Activated B cell treated with CpG ODN at 0.5 μM for 24 hours (primary cell): ENCODE data around the gene NR1H3. TPM values are rescaled to one million over a fixed set of nuclear protein-coding genes. Genes with fewer than 3 reads are reported as not detected.

ENCODE experiments used
- ATAC-seq: fragments of 200-7000 bp; cut with Tn5 transposase; one replicate; pipeline ENCODE4 v1.10.0; 2021; ENCODE audit warnings: low read depth, mild to moderate bottlenecking, moderate library complexity
- CTCF ChIA-PET: fragments of 350-600 bp; sonication (Branson Sonifier 250); formaldehyde crosslinking; loops from one replicate; lab custom pipeline; 2021; ENCODE audit warnings: antibody characterized with exemption; lab: Charles Lee
- POLR2A ChIA-PET: fragments of 350-600 bp; sonication (Branson Sonifier 250); formaldehyde crosslinking; loops from one replicate; lab custom pipeline; 2021; ENCODE audit warnings: antibody characterized with exemption; lab: Charles Lee
- DNase-seq: peaks from one replicate; pipeline ENCODE4 v3.0.0; 2022
- H3K27ac Mint-ChIP-seq: one replicate; pipeline ENCODE4 v1.8.0; 2020; ENCODE audit warnings: mixed read lengths
- H3K27me3 Mint-ChIP-seq: one replicate; pipeline ENCODE4 v1.8.0; 2021; ENCODE audit warnings: mixed read lengths
- H3K36me3 Mint-ChIP-seq: one replicate; pipeline ENCODE4 v1.8.0; 2021; ENCODE audit warnings: low read depth, mixed read lengths
- H3K4me1 Mint-ChIP-seq: one replicate; pipeline ENCODE4 v1.8.0; 2021; ENCODE audit warnings: mixed read lengths
- H3K4me3 Mint-ChIP-seq: one replicate; pipeline ENCODE4 v1.8.0; 2020; ENCODE audit warnings: mild to moderate bottlenecking, mixed read lengths
- H3K9me3 Mint-ChIP-seq: one replicate; pipeline ENCODE4 v1.8.0; 2020; ENCODE audit warnings: mixed read lengths
- intact Hi-C: fragments of 100-400 bp; cut with micrococcal nuclease; formaldehyde crosslinking; loops from one replicate; pipeline ENCODE4 v1.15.1; 2024
- total RNA-seq: library from RNA; stranded (reverse); gene quantifications from 2 replicates; pipeline ENCODE4 v1.2.3, GENCODE V29; 2022
- TF ChIP-seq, protein P1 (sequence below): fragments of 200-600 bp; IDR thresholded peaks from one replicate; pipeline ENCODE4 v1.8.0; 2022; ENCODE audit warnings: antibody characterized with exemption, mild to moderate bottlenecking

NR1H3 gene
- total RNA-seq, 1 donor from 2014 or later = 3.9 TPM

DNA sequence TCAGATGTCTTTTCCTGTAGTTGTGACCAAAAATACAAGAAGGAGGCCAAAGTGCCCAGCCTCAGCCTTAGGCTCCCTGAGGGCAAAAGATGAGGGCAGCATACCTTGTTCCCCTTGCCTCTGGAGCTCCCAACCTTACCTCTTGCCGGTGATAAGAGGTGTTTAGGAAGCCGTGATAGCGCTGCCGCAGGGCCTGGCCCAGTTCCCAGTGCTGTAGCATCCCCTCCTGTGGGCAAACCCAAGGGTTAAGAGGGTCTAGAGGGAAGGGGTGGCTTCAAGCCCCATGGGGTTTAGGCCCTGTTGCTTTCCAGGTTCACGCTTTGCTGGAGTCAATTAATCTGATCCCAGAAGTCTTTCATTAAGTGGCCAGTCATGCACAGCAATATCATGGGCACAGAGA lies 10.3 kb upstream of the NR1H3 start:
- ChIA-PET CTCF (interaction anchor here (1.2 to 2.8 kb wide), 3 partner anchors 12 to 70 kb away, joined by 3 to 9 read pairs (median 6); partner anchors contain the start of gene ARFGAP2), POLR2A (interaction anchor here (1.4 to 2.7 kb wide), 6 partner anchors 12 to 331 kb away, joined by 4 to 77 read pairs (median 6); partner anchors contain the start of genes ARFGAP2 and DDB2)
- Mint-ChIP-seq H3K27me3 (no peaks in the 10 kb centered on the region), H3K4me1 (peaks cover 21% of the 10 kb centered on the region), H3K4me3 (peak overlapping the region; percentile 98), H3K27ac (no peak overlapping the region), H3K36me3 (peaks cover 48% of the 10 kb centered on the region), H3K9me3 (no peaks in the 10 kb centered on the region)
- TF ChIP-seq, protein P1, sequence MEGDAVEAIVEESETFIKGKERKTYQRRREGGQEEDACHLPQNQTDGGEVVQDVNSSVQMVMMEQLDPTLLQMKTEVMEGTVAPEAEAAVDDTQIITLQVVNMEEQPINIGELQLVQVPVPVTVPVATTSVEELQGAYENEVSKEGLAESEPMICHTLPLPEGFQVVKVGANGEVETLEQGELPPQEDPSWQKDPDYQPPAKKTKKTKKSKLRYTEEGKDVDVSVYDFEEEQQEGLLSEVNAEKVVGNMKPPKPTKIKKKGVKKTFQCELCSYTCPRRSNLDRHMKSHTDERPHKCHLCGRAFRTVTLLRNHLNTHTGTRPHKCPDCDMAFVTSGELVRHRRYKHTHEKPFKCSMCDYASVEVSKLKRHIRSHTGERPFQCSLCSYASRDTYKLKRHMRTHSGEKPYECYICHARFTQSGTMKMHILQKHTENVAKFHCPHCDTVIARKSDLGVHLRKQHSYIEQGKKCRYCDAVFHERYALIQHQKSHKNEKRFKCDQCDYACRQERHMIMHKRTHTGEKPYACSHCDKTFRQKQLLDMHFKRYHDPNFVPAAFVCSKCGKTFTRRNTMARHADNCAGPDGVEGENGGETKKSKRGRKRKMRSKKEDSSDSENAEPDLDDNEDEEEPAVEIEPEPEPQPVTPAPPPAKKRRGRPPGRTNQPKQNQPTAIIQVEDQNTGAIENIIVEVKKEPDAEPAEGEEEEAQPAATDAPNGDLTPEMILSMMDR = no peak
- intact Hi-C loops = no loop called here
- ATAC-seq = no peak
- DNase-seq = no peak

DNA sequence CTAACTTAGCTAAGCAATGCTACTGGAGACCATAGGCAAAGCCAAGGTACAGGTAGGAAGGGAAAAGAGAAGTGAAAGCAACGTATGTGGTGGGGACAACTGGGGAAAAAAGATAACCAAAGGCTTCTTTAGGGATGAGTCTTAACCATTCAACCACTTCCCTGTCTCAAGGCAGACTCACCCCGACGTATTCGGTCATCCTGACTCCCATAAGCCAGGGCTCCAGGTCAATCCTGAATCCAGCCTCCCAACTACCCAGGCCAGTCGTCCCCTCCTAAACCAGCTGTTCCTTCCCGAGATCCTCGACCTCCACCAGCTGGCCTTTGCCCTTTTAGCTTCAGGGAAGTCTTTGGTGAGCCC lies 9.5 kb upstream of the NR1H3 start:
- CTCF ChIA-PET = interaction anchor here (0.7 to 2.8 kb wide), 8 partner anchors 11 to 547 kb away, joined by 3 to 9 read pairs (median 4); partner anchors contain the start of genes ARFGAP2, DDB2 and ZNF408
- no peak for DNase-seq
- TF ChIP-seq, protein P1 = no peak
- POLR2A ChIA-PET = interaction anchor here (0.6 to 2.7 kb wide), 25 partner anchors 9 to 467 kb away, joined by 3 to 77 read pairs (median 4); partner anchors contain the start of genes AGBL2, ARFGAP2, CELF1 and CSTPP1
- Mint-ChIP-seq H3K27me3 (no peaks in the 10 kb centered on the region), H3K4me3 (peak overlapping the region; percentile 98), H3K4me1 (peaks cover 21% of the 10 kb centered on the region), H3K36me3 (peaks cover 40% of the 10 kb centered on the region), H3K9me3 (no peaks in the 10 kb centered on the region), H3K27ac (peak overlapping the region; percentile 98)
- peak; percentile 6 for ATAC-seq
- intact Hi-C loops = loop anchor here (1.0 kb wide), 7 partner anchors 21 to 548 kb away; partner anchors contain the start of genes ARHGAP1, CSTPP1, PSMC3 and SLC39A13

DNA sequence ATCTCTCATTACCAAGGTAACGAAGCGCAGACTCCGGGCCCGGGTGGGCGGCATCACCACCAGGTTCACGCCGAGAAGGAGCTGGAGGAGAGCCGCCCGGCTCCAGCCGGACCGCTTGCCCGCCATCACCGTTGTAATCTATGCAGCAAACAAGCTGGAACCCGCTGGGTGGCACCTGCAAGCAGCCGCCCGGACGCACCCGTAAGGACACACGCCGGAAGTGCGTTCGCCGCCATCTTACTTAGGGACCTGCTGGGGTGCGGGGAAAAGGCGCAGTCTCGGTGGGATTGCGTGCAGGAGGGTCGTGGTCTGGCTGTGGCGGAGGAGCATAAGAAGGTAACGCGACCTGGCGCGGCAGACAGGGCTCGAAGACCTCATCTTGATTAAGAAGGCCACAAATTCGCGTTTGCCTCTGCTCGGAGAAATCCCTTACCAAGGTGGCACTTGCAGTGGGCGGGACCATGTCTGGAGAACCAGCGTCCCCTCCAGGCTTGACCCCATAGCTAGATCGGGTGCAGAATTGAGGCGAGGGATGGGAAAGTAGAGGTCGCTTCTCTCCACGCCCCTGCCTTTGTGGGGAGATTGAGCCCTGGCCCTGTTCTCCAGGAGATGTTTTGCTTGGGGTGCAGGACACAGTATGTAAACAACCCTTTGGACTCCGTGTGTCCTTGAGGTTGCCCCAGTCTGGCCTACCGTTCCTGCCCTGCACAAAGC lies 9.0 kb upstream of the NR1H3 start, which contains the start of gene ACP2:
Gene ACP2 (minus strand): TSS at position 151 of the 714 bp plus-strand sequence. CDS start 25 bp downstream, at position 126.
- POLR2A ChIA-PET = interaction anchor here (0.5 to 2.7 kb wide), 29 partner anchors 8 to 466 kb away, joined by 3 to 77 read pairs (median 4); partner anchors contain the start of genes AGBL2, ARFGAP2, CELF1 and CSTPP1
- H3K27me3 Mint-ChIP-seq = no peaks in the 10 kb centered on the region
- no peaks in the 10 kb centered on the region for H3K9me3 Mint-ChIP-seq
- DNase-seq = peak; percentile 82
- CTCF ChIA-PET = interaction anchor here (0.7 to 2.8 kb wide), 9 partner anchors 11 to 548 kb away, joined by 3 to 9 read pairs (median 4); partner anchors contain the start of genes ARFGAP2, DDB2 and ZNF408
- peaks cover 35% of the 10 kb centered on the region for H3K36me3 Mint-ChIP-seq
- H3K4me3 Mint-ChIP-seq = peak within 1 kb of the TSS; percentile 98
- H3K27ac Mint-ChIP-seq = peak within 1 kb of the TSS; percentile 98
- TF ChIP-seq, protein P1 = no peak
- ATAC-seq = peak; percentile 96
- H3K4me1 Mint-ChIP-seq = peaks cover 21% of the 10 kb centered on the region
- intact Hi-C loops = loop anchor here (1.0 kb wide), 7 partner anchors 20 to 549 kb away; partner anchors contain the start of genes ARHGAP1, CSTPP1, PSMC3 and SLC39A13

DNA sequence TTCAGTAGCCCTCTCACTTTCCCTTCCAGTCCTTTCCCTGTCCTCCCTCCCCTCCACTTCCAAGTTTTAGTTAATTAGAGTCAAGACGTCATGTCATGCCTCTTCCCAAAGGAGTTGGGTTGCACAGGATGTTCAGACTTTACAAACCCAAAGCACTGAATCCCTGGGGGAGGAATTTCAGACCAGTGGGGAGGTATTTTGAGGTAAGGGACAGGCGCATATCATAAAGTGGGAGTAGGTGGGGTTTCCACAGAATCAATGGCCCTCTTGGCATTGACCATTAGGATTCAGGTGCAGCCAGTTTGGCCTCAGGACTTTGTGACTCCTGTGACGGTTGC lies 8.4 kb upstream of the NR1H3 start:
- H3K9me3 Mint-ChIP-seq = no peaks in the 10 kb centered on the region
- peaks cover 30% of the 10 kb centered on the region for H3K36me3 Mint-ChIP-seq
- CTCF ChIA-PET = interaction anchor here (0.8 to 2.8 kb wide), 2 partner anchors 10 to 34 kb away, joined by 3 to 9 read pairs; partner anchors contain the start of gene DDB2
- intact Hi-C loops = no loop called here
- DNase-seq = no peak
- peak overlapping the region; percentile 98 for H3K27ac Mint-ChIP-seq
- POLR2A ChIA-PET = interaction anchor here (1.0 to 2.7 kb wide), 11 partner anchors 16 to 466 kb away, joined by 3 to 77 read pairs (median 6); partner anchors contain the start of genes AGBL2, CSTPP1, DDB2 and MADD
- TF ChIP-seq, protein P1 = no peak
- H3K4me3 Mint-ChIP-seq = peak overlapping the region; percentile 98
- peaks cover 21% of the 10 kb centered on the region for H3K4me1 Mint-ChIP-seq
- H3K27me3 Mint-ChIP-seq = no peaks in the 10 kb centered on the region
- ATAC-seq = no peak

DNA sequence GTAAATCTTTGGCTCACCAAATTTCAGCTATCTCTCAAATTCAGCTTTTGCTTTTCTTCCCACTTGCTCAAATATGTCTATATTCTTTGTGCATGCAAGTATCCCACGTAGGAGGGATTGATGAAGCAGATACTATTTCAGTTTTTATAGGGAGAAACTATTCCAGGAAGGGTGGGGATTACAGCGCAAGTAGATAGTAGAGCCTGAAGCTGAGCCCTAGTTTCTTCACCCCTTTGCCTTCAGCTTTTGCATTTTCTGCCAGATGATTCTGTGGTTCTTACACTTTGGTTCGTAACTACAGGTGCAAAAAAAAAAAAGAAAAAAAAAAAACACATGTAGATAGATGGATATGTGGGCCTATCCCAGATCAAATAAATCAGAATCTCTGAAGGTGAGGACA lies 6.0 kb upstream of the NR1H3 start:
- ChIA-PET CTCF (no interaction called here), POLR2A (interaction anchor here (0.6 to 1.0 kb wide), 5 partner anchors 17 to 384 kb away, joined by 3 to 5 read pairs (median 4); partner anchors contain the start of gene DDB2)
- H3K4me1 Mint-ChIP-seq = peaks cover 21% of the 10 kb centered on the region
- intact Hi-C loops = no loop called here
- no peak overlapping the region for H3K27ac Mint-ChIP-seq
- H3K27me3 Mint-ChIP-seq = no peaks in the 10 kb centered on the region
- no peak overlapping the region for H3K4me3 Mint-ChIP-seq
- TF ChIP-seq, protein P1 = no peak
- H3K36me3 Mint-ChIP-seq = peaks cover 12% of the 10 kb centered on the region
- no peaks in the 10 kb centered on the region for H3K9me3 Mint-ChIP-seq
- ATAC-seq = no peak
- no peak for DNase-seq
